ENCODE measurements around the gene PLEK2.

PLEK2 gene

GRCh38 chr14:67372833-67373232 lies 39.1 kb downstream of the PLEK2 start:
- Histone ChIP-seq H3K4me1 (ENCODE audit: low read depth, poor library complexity, severe bottlenecking) (peaks cover 37% of the 10 kb centered on the region), H3K36me3 (ENCODE audit: insufficient read depth) (no peaks in the 10 kb centered on the region; the same call in 1 of the 2 replicates), H3K27me3 (ENCODE audit: insufficient read depth, low read depth) (no peaks in the 10 kb centered on the region), H3K79me2 (ENCODE audit: insufficient read depth, low read depth) (peaks cover 25% of the 10 kb centered on the region; the same call in 1 of the 2 replicates), H2AFZ (ENCODE audit: low read depth) (no peak overlapping the region), H3K4me3 (IDR thresholded peaks at IDR 0.05; ENCODE audit: insufficient read depth, low read depth, low read length) (no peak overlapping the region), H3K4me2 (peak overlapping the region; percentile 34; the same call in 1 of the 2 replicates), H4K20me1 (ENCODE audit: insufficient read depth) (no peaks in the 10 kb centered on the region), H3K9ac (no peak overlapping the region), H3K27ac (peak overlapping the region; percentile 58; the same call in 1 of the 2 replicates)
- TF ChIP-seq CTCF (conservative IDR thresholded peaks at IDR 0.05; ENCODE audit: low read depth, low read length), result no peak

- H3K9ac ChIP-seq, result no peak overlapping the region
- peaks cover 25% of the 10 kb centered on the region; the same call in 1 of the 2 replicates for H3K79me2 ChIP-seq (ENCODE audit: insufficient read depth, low read depth)
- no peaks in the 10 kb centered on the region; the same call in 1 of the 2 replicates for H3K36me3 ChIP-seq (ENCODE audit: insufficient read depth)
- H2AFZ ChIP-seq (ENCODE audit: low read depth), result no peak overlapping the region
- peaks cover 37% of the 10 kb centered on the region for H3K4me1 ChIP-seq (ENCODE audit: low read depth, poor library complexity, severe bottlenecking)
- no peaks in the 10 kb centered on the region for H4K20me1 ChIP-seq (ENCODE audit: insufficient read depth)
- no peak overlapping the region for H3K4me3 ChIP-seq (IDR thresholded peaks at IDR 0.05; ENCODE audit: insufficient read depth, low read depth, low read length)
- H3K4me2 ChIP-seq, result no peak overlapping the region
- H3K27me3 ChIP-seq (ENCODE audit: insufficient read depth, low read depth), result no peaks in the 10 kb centered on the region
- TF ChIP-seq CTCF (conservative IDR thresholded peaks at IDR 0.05; ENCODE audit: low read depth, low read length), result no peak
- H3K27ac ChIP-seq, result no peak overlapping the region; the same call in 1 of the 2 replicates
These were observed 40.5 kb downstream of the PLEK2 start for GRCh38 chr14:67371247-67372148.

GRCh38 chr14:67370830-67371229 lies 41.1 kb downstream of the PLEK2 start:
- Histone ChIP-seq H2AFZ (ENCODE audit: low read depth) (no peak overlapping the region), H4K20me1 (ENCODE audit: insufficient read depth) (no peaks in the 10 kb centered on the region), H3K27me3 (ENCODE audit: insufficient read depth, low read depth) (no peaks in the 10 kb centered on the region), H3K4me3 (IDR thresholded peaks at IDR 0.05; ENCODE audit: insufficient read depth, low read depth, low read length) (no peak overlapping the region), H3K9ac (no peak overlapping the region), H3K4me2 (no peak overlapping the region), H3K4me1 (ENCODE audit: low read depth, poor library complexity, severe bottlenecking) (peaks cover 37% of the 10 kb centered on the region), H3K79me2 (ENCODE audit: insufficient read depth, low read depth) (peaks cover 26% of the 10 kb centered on the region; the same call in 1 of the 2 replicates), H3K36me3 (ENCODE audit: insufficient read depth) (no peaks in the 10 kb centered on the region; the same call in 1 of the 2 replicates), H3K27ac (no peak overlapping the region)
- no peak for TF ChIP-seq CTCF (conservative IDR thresholded peaks at IDR 0.05; ENCODE audit: low read depth, low read length)

GRCh38 chr14:67365476-67365875 lies 46.5 kb downstream of the PLEK2 start:
- H3K27me3 ChIP-seq (ENCODE audit: insufficient read depth, low read depth), result no peaks in the 10 kb centered on the region
- H4K20me1 ChIP-seq (ENCODE audit: insufficient read depth), result no peaks in the 10 kb centered on the region
- no peak overlapping the region for H3K4me3 ChIP-seq (IDR thresholded peaks at IDR 0.05; ENCODE audit: insufficient read depth, low read depth, low read length)
- no peak overlapping the region for H2AFZ ChIP-seq (ENCODE audit: low read depth)
- no peak for TF ChIP-seq CTCF (conservative IDR thresholded peaks at IDR 0.05; ENCODE audit: low read depth, low read length)
- peaks cover 65% of the 10 kb centered on the region for H3K79me2 ChIP-seq (ENCODE audit: insufficient read depth, low read depth)
- H3K27ac ChIP-seq, result no peak overlapping the region
- no peaks in the 10 kb centered on the region; the same call in 1 of the 2 replicates for H3K36me3 ChIP-seq (ENCODE audit: insufficient read depth)
- H3K4me2 ChIP-seq, result no peak overlapping the region
- peaks cover 24% of the 10 kb centered on the region for H3K4me1 ChIP-seq (ENCODE audit: low read depth, poor library complexity, severe bottlenecking)
- no peak overlapping the region for H3K9ac ChIP-seq

Data from KMS-11 (cell line).